SJSA1 (cell line): ENCODE results near the gene ZNF124. TPM values are rescaled to one million over a fixed set of nuclear protein-coding genes. Genes with fewer than 3 reads are reported as not detected.
"Not testable (repeated sequence)": the region's sequence is repeated elsewhere in the genome, so short reads cannot be mapped to it uniquely, and the experiment has no call there.

Experiments used
- DNase-seq, 2 experiments: peaks; one replicate each; pipeline ENCODE4 v3.0.0-alpha.2; 2015 to 2020; ENCODE audit warnings: low spot score in 2 of 2, low read depth in 1 of 2
- H3K27ac ChIP-seq: fragments of 250-450 bp; sonication (Bioruptor Pico); 2 replicates; pipeline ENCODE4 v1.5.1; 2020; ENCODE audit warnings: mild to moderate bottlenecking, moderate library complexity
- H3K27me3 ChIP-seq: fragments of 250-450 bp; sonication (Bioruptor Pico); replicated peaks from 2 replicates; pipeline ENCODE4 v1.5.1; 2020; ENCODE audit warnings: mild to moderate bottlenecking, moderate library complexity
- H3K36me3 ChIP-seq: fragments of 250-450 bp; sonication (Bioruptor Pico); 2 replicates; pipeline ENCODE4 v1.5.1; 2020; ENCODE audit warnings: mild to moderate bottlenecking
- H3K4me1 ChIP-seq: fragments of 250-450 bp; sonication (Bioruptor Pico); replicated peaks from 2 replicates; pipeline ENCODE4 v1.6.1; 2021; ENCODE audit warnings: mild to moderate bottlenecking
- H3K4me3 ChIP-seq: fragments of 250-450 bp; sonication (Bioruptor Pico); 2 replicates; pipeline ENCODE4 v1.5.1; 2020; ENCODE audit warnings: mild to moderate bottlenecking
- H3K9me3 ChIP-seq: fragments of 250-450 bp; sonication (Bioruptor Pico); replicated peaks from 2 replicates; pipeline ENCODE4 v1.5.1; 2020; ENCODE audit warnings: mild to moderate bottlenecking
- total RNA-seq: library from RNA; depleted of rRNA; stranded (reverse); fragments of >200 nt; shearing (Covaris generic); gene quantifications from 2 replicates; pipeline ENCODE4 v1.2.3, GENCODE V29; 2014

The ZNF124 gene
- total RNA-seq, 1 experiment from 2014 or later = 28.5 TPM

- Histone ChIP-seq H3K4me1 (no peaks in the 10 kb centered on the region), H3K27me3 (no peaks in the 10 kb centered on the region), H3K36me3 (peaks cover 26% of the 10 kb centered on the region), H3K9me3 (peaks cover 15% of the 10 kb centered on the region; the same call in 1 of the 2 replicates), H3K27ac (no peak overlapping the region), H3K4me3 (no peak overlapping the region)
- DNase-seq = no peak
Observed at GRCh38 chr1:247189981-247190798, 18.4 kb upstream of the ZNF124 start.

- H3K4me3 ChIP-seq = no peak overlapping the region
- peaks cover 10% of the 10 kb centered on the region for H3K36me3 ChIP-seq
- DNase-seq = no peak
- no peak overlapping the region for H3K27ac ChIP-seq
- H3K4me1 ChIP-seq = no peaks in the 10 kb centered on the region
- no peaks in the 10 kb centered on the region for H3K27me3 ChIP-seq
- peaks cover 9% of the 10 kb centered on the region; the same call in 1 of the 2 replicates for H3K9me3 ChIP-seq
Observed at GRCh38 chr1:247185667-247186066, 13.8 kb upstream of the ZNF124 start.

GRCh38 chr1:247184254-247184653 lies 12.4 kb upstream of the ZNF124 start:
- no peak overlapping the region for H3K4me3 ChIP-seq
- H3K27me3 ChIP-seq = no peaks in the 10 kb centered on the region
- H3K27ac ChIP-seq = no peak overlapping the region
- H3K9me3 ChIP-seq = peaks cover 4% of the 10 kb centered on the region; the same call in 1 of the 2 replicates
- H3K36me3 ChIP-seq = no peaks in the 10 kb centered on the region
- no peak for DNase-seq
- H3K4me1 ChIP-seq = no peaks in the 10 kb centered on the region

GRCh38 chr1:247182994-247183393 lies 11.2 kb upstream of the ZNF124 start:
- H3K4me1 ChIP-seq = no peaks in the 10 kb centered on the region

GRCh38 chr1:247180581-247180980 lies 8.8 kb upstream of the ZNF124 start:
- DNase-seq = no peak
- no peak overlapping the region for H3K4me3 ChIP-seq

More at GRCh38 chr1:247182994-247183393, 11.2 kb upstream of the ZNF124 start:
- H3K27ac ChIP-seq = no peak overlapping the region
- H3K36me3 ChIP-seq = no peaks in the 10 kb centered on the region
- no peak overlapping the region for H3K4me3 ChIP-seq
- H3K9me3 ChIP-seq = peaks cover 4% of the 10 kb centered on the region; the same call in 1 of the 2 replicates
- H3K27me3 ChIP-seq = no peaks in the 10 kb centered on the region
- DNase-seq = no peak

GRCh38 chr1:247177755-247178154 lies 5.9 kb upstream of the ZNF124 start:
- Histone ChIP-seq H3K4me3 (no peak overlapping the region), H3K36me3 (no peaks in the 10 kb centered on the region), H3K4me1 (no peaks in the 10 kb centered on the region), H3K9me3 (no peaks in the 10 kb centered on the region), H3K27me3 (no peaks in the 10 kb centered on the region), H3K27ac (no peak overlapping the region)
- no peak for DNase-seq

More at GRCh38 chr1:247180581-247180980, 8.8 kb upstream of the ZNF124 start:
- peaks cover 2% of the 10 kb centered on the region; the same call in 1 of the 2 replicates for H3K9me3 ChIP-seq
- H3K36me3 ChIP-seq = no peaks in the 10 kb centered on the region
- H3K27ac ChIP-seq = no peak overlapping the region
- no peaks in the 10 kb centered on the region for H3K4me1 ChIP-seq
- no peaks in the 10 kb centered on the region for H3K27me3 ChIP-seq

- Histone ChIP-seq H3K27me3 (no peaks in the 10 kb centered on the region), H3K36me3 (no peaks in the 10 kb centered on the region)
- no peak for DNase-seq
Observed at GRCh38 chr1:247175458-247175857, 3.6 kb upstream of the ZNF124 start.

GRCh38 chr1:247173431-247173830 lies 1.6 kb upstream of the ZNF124 start:
- no peak for DNase-seq
- Histone ChIP-seq H3K4me3 (no peak overlapping the region), H3K9me3 (no peaks in the 10 kb centered on the region), H3K4me1 (no peaks in the 10 kb centered on the region), H3K27ac (no peak overlapping the region), H3K36me3 (no peaks in the 10 kb centered on the region), H3K27me3 (no peaks in the 10 kb centered on the region)

More at GRCh38 chr1:247175458-247175857, 3.6 kb upstream of the ZNF124 start:
- Histone ChIP-seq H3K27ac (no peak overlapping the region), H3K4me3 (no peak overlapping the region), H3K9me3 (no peaks in the 10 kb centered on the region), H3K4me1 (no peaks in the 10 kb centered on the region)

- no peaks in the 10 kb centered on the region for H3K27me3 ChIP-seq
- no peak overlapping the region for H3K4me3 ChIP-seq
- no peak for DNase-seq
- no peak overlapping the region for H3K27ac ChIP-seq
- no peaks in the 10 kb centered on the region for H3K4me1 ChIP-seq
- no peaks in the 10 kb centered on the region for H3K36me3 ChIP-seq
- H3K9me3 ChIP-seq = no peaks in the 10 kb centered on the region
Observed at GRCh38 chr1:247172996-247173395, 1.2 kb upstream of the ZNF124 start.

GRCh38 chr1:247171443-247171842 lies 377 bp downstream of the ZNF124 start:
- H3K9me3 ChIP-seq, H3K4me3 ChIP-seq, H3K27ac ChIP-seq, H3K4me1 ChIP-seq, H3K36me3 ChIP-seq, DNase-seq, H3K27me3 ChIP-seq: not testable (repeated sequence)

- no peaks in the 10 kb centered on the region for H3K27me3 ChIP-seq
- no peak for DNase-seq
- H3K27ac ChIP-seq = no peak overlapping the region
- H3K9me3 ChIP-seq = peaks cover 8% of the 10 kb centered on the region
- H3K4me1 ChIP-seq = no peaks in the 10 kb centered on the region
- H3K4me3 ChIP-seq = no peak overlapping the region
- peaks cover 3% of the 10 kb centered on the region; the same call in 1 of the 2 replicates for H3K36me3 ChIP-seq
Observed at GRCh38 chr1:247165674-247166073, 6.1 kb downstream of the ZNF124 start.

- no peaks in the 10 kb centered on the region for H3K27me3 ChIP-seq
- no peak overlapping the region for H3K27ac ChIP-seq
- H3K9me3 ChIP-seq = peaks cover 13% of the 10 kb centered on the region
- H3K4me3 ChIP-seq = no peak overlapping the region
- peaks cover 3% of the 10 kb centered on the region; the same call in 1 of the 2 replicates for H3K36me3 ChIP-seq
- H3K4me1 ChIP-seq = no peaks in the 10 kb centered on the region
- DNase-seq = no peak
Observed at GRCh38 chr1:247164694-247165093, 7.1 kb downstream of the ZNF124 start.

- H3K27ac ChIP-seq = no peak overlapping the region
- H3K4me1 ChIP-seq = no peaks in the 10 kb centered on the region
- H3K36me3 ChIP-seq = peaks cover 59% of the 10 kb centered on the region
- peak in 1 of 2 experiments; percentile 7 for DNase-seq
- H3K27me3 ChIP-seq = no peaks in the 10 kb centered on the region
- H3K9me3 ChIP-seq = peaks cover 31% of the 10 kb centered on the region
- H3K4me3 ChIP-seq = no peak overlapping the region
Observed at GRCh38 chr1:247156787-247157232, 15.0 kb downstream of the ZNF124 start.

- DNase-seq = no peak
- Histone ChIP-seq H3K27ac (no peak overlapping the region), H3K27me3 (no peaks in the 10 kb centered on the region), H3K9me3 (peaks cover 18% of the 10 kb centered on the region), H3K36me3 (peaks cover 12% of the 10 kb centered on the region), H3K4me1 (no peaks in the 10 kb centered on the region), H3K4me3 (no peak overlapping the region)
Observed at GRCh38 chr1:247147781-247148180, 24.0 kb downstream of the ZNF124 start.
